Measurements from ENCODE around the gene PERM1.
A peak's percentile ranks its signal among the peaks of the same experiment; 100 is the strongest.

PERM1 gene

DNA sequence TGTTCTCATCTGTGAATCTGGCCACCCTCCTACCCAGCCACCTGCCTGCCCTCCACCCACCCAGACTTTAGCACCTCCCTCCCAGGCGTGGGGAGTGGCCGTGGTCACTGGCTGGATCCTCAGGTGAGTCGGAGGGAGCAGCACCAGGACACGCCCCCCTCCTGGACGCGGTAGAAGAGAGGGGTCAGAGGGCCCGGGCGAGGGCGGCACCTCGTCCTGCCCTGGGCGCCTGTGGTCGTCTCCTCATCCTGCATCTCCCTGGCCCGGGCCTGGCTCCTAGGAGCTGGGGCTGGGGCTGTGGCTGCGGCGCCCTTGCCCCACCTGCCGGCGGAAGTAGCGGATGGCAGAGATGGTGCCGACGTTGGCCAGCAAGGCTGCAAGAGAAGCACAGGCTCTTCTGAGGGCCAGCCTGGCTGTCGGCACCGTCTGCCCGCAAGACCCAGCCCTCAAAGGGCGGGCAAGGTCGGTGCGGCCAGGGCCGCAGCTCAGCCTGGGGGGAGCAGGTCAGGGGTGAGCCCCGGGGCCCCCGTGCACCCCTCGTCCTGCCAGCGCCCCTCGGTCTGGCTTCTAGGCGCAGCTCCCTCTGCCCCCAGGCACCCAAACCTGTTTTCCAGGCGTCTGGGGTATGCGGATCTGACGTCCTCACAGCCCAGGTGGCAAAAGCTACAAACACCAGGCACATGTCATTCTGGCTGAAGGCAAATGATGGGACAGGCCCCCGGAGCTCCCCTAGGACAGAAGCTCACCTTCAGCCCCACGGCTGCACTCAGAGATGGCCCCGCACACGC lies 5.8 kb downstream of the PERM1 start:
- FAIRE-seq (no peak), DNase-seq (ENCODE audit: insufficient read length, low spot score) (peak; percentile 75)

GRCh38 chr1:975365-975764 lies 6.5 kb downstream of the PERM1 start:
- TF ChIP-seq, protein P1, sequence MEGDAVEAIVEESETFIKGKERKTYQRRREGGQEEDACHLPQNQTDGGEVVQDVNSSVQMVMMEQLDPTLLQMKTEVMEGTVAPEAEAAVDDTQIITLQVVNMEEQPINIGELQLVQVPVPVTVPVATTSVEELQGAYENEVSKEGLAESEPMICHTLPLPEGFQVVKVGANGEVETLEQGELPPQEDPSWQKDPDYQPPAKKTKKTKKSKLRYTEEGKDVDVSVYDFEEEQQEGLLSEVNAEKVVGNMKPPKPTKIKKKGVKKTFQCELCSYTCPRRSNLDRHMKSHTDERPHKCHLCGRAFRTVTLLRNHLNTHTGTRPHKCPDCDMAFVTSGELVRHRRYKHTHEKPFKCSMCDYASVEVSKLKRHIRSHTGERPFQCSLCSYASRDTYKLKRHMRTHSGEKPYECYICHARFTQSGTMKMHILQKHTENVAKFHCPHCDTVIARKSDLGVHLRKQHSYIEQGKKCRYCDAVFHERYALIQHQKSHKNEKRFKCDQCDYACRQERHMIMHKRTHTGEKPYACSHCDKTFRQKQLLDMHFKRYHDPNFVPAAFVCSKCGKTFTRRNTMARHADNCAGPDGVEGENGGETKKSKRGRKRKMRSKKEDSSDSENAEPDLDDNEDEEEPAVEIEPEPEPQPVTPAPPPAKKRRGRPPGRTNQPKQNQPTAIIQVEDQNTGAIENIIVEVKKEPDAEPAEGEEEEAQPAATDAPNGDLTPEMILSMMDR (IDR thresholded peaks at IDR 0.05; ENCODE audit: insufficient read depth, missing control alignments): no peak
- DNase-seq (ENCODE audit: insufficient read length, low spot score): no peak
- no peak for FAIRE-seq

More for the DNA sequence above, 5.8 kb downstream of the PERM1 start:
- TF ChIP-seq, protein P1 (IDR thresholded peaks at IDR 0.05; ENCODE audit: insufficient read depth, missing control alignments): peak; percentile 39

DNA sequence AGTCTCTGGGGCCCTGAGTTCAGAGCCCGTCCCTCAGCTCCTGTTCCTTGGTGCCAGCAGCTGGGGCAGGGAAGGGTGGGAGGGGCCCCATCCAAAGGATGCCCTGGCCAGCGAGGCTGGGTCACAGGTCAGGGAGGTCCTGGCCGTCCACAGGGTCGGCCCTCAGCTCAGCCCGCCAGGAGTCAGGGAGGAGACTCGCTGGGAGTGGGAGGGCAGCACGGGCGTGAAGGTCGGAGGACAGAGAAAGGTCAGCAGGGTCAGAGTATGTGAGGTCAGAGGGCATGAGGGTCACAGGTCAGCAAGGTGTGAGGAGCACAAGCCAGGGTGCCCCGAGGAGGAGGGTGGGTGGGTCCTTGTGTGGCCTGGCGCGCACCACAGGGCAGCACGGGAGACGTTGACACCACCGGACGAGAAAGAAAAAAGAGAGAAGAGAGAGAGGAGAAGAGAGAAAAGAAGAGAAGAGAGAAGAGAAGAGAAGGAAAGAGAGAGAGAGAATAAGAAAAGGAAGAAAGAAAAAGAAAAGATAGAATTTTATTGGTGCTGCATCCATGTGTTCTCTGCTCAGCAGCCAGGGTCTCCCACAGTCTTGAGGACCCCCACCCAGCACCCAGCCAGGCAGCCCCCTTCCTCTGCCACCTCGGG lies 7.1 kb downstream of the PERM1 start:
- TF ChIP-seq, protein P1 (IDR thresholded peaks at IDR 0.05; ENCODE audit: insufficient read depth, missing control alignments): no peak
- DNase-seq (ENCODE audit: insufficient read length, low spot score): no peak
- no peak for FAIRE-seq

GRCh38 chr1:974293-974640 lies 7.6 kb downstream of the PERM1 start:
- TF ChIP-seq, protein P1 (IDR thresholded peaks at IDR 0.05; ENCODE audit: insufficient read depth, missing control alignments): no peak
- DNase-seq (ENCODE audit: insufficient read length, low spot score): no peak
- no peak for FAIRE-seq

DNA sequence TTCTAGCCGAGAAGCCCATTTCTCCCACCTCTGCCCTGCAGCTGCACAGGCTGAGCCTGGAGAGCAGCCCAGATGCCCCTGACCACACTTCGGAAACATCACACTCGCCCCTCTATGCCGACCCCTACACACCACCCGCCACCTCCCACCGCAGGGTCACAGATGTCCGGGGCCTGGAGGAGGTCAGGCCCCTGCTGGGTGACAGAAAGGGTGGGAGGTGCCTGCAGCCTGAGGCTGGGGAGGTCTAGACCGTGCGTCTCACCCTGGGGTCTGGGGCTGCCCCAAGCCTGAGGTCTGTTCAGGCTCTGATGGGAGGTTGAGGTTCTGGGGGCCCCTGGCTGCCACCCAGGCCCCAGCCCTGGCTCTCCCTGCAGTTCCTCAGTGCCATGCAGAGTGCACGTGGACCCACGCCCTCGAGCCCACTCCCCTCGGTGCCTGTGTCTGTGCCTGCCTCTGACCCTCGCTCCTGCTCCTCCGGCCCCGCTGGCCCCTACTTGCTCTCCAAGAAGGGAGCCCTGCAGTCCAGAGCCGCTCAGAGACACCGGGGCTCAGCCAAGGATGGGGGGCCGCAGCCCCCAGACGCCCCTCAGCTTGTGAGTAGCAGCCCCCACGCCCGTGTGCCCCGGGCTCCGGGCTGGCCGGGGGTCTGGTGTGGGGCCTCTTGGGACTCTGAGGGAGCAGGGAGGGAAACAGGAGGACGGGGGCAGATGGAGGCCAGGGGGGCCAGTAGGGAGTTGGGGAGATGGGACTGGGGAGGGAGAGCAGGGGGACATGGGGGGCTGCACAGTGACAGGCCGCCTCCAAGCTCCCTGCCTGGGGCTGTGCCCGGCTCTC lies 8.2 kb downstream of the PERM1 start:
- FAIRE-seq: no peak
- TF ChIP-seq, protein P1 (IDR thresholded peaks at IDR 0.05; ENCODE audit: insufficient read depth, missing control alignments): no peak
- DNase-seq (ENCODE audit: insufficient read length, low spot score): no peak

DNA sequence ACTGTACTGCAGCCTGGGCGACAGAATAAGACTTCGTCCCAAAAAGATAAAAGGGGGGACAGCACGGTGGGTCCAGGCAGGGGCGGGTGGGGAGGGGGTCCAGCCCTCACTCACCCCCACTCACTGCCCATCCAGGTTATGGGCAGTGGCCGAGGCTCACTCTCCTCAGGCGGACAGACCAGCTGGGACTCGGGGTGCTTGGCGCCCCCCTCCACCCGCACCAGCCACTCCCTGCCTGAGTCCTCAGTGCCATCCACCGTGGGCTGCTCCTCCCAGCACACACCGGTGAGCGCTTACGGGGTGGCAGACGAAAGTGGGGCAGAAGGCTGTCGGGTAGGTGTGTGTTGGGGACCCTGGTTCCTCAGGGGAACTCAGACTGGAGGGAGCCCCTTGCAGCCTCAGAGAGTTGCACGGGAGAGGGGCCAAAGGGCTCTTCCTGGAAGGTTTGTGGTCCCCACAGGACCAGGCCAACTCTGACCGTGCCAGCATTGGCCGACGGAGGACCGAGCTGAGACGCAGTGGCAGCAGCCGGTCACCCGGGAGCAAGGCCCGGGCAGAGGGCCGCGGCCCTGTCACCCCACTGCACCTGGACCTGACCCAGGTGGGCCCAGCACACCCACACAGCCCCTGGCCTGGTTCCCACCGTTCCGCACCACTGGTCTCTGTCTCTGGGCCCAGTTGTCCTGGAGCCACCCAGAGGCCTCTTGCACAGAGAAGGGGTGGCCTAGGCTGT lies 9.0 kb downstream of the PERM1 start:
- DNase-seq (ENCODE audit: insufficient read length, low spot score) (no peak), FAIRE-seq (no peak)
- TF ChIP-seq, protein P1 (IDR thresholded peaks at IDR 0.05; ENCODE audit: insufficient read depth, missing control alignments): no peak

Data from D721Med (cell line).